Measurements from ENCODE around the gene NPAS3.

The NPAS3 gene

GRCh38 chr14:33191855-33192254 is 253.2 kb downstream of the NPAS3 start:
- DNase-seq: no peak

- DNase-seq: no peak
Measured at GRCh38 chr14:33194551-33194950, 255.9 kb downstream of the NPAS3 start.

- no peak for DNase-seq
Measured at GRCh38 chr14:33198684-33199083, 260.0 kb downstream of the NPAS3 start.

- no peak for DNase-seq
Measured at GRCh38 chr14:33201116-33201515, 262.4 kb downstream of the NPAS3 start.

- DNase-seq: no peak
Measured at GRCh38 chr14:33206981-33207380, 268.3 kb downstream of the NPAS3 start.

GRCh38 chr14:33207467-33208017 is 268.9 kb downstream of the NPAS3 start:
- DNase-seq: no peak

GRCh38 chr14:33210311-33210710 is 271.6 kb downstream of the NPAS3 start:
- DNase-seq: no peak

GRCh38 chr14:33218026-33218425 is 279.3 kb downstream of the NPAS3 start:
- no peak for DNase-seq

- no peak for DNase-seq
Measured at GRCh38 chr14:33219957-33220356, 281.3 kb downstream of the NPAS3 start.

GRCh38 chr14:33229269-33229929 is 290.7 kb downstream of the NPAS3 start:
- no peak for DNase-seq

- DNase-seq: no peak
Measured at GRCh38 chr14:33230021-33230420, 291.3 kb downstream of the NPAS3 start.

GRCh38 chr14:33232031-33232430 is 293.4 kb downstream of the NPAS3 start:
- no peak for DNase-seq

GRCh38 chr14:33237115-33237740 is 298.5 kb downstream of the NPAS3 start:
- DNase-seq: no peak

- DNase-seq: no peak
Measured at GRCh38 chr14:33239465-33239864, 300.8 kb downstream of the NPAS3 start.

- DNase-seq: no peak
Measured at GRCh38 chr14:33240466-33240865, 301.8 kb downstream of the NPAS3 start.

GRCh38 chr14:33241331-33241730 is 302.7 kb downstream of the NPAS3 start:
- DNase-seq: no peak

- no peak for DNase-seq
Measured at GRCh38 chr14:33249233-33249820, 310.6 kb downstream of the NPAS3 start.

GRCh38 chr14:33250963-33251362 is 312.3 kb downstream of the NPAS3 start:
- DNase-seq: no peak

- no peak for DNase-seq
Measured at GRCh38 chr14:33254342-33254741, 315.7 kb downstream of the NPAS3 start.

- no peak for DNase-seq
Measured at GRCh38 chr14:33254861-33255395, 316.2 kb downstream of the NPAS3 start.

- DNase-seq: no peak
Measured at GRCh38 chr14:33257796-33258195, 319.1 kb downstream of the NPAS3 start.

GRCh38 chr14:33259764-33260163 is 321.1 kb downstream of the NPAS3 start:
- no peak for DNase-seq

GRCh38 chr14:33271216-33271615 is 332.5 kb downstream of the NPAS3 start:
- no peak for DNase-seq

GRCh38 chr14:33271891-33272290 is 333.2 kb downstream of the NPAS3 start:
- no peak for DNase-seq

All from activated CD8-positive, alpha-beta memory T cell treated with anti-CD3 and anti-CD28 coated beads for 24 hours (primary cell).